Natural killer cell (primary cell): ENCODE results near the gene CYP4F8. TPM values are rescaled to one million over a fixed set of nuclear protein-coding genes. Genes with fewer than 3 reads are reported as not detected.

ENCODE experiments used
- ATAC-seq, 3 donors: fragments of 150-1000 bp in 2 of 3; fragments of 200-7000 bp in 1 of 3; cut with Tn5 transposase; 1 replicate in 1 of 3; 2 replicates in 2 of 3; pipeline ENCODE4 v1.10.0; 2021; ENCODE audit warnings: mild to moderate bottlenecking in 2 of 3, moderate library complexity in 2 of 3
- DNase-seq, 2 donors: peaks; one replicate each; pipeline versions ENCODE4 v3.0.0 to v3.0.0-alpha.2; 2013 to 2021; ENCODE audit warnings: mixed read lengths in 1 of 2
- H3K27ac ChIP-seq: one replicate; pipeline ENCODE4 v1.5.1; 2013; ENCODE audit warnings: mild to moderate bottlenecking, low read length
- H3K27me3 ChIP-seq: one replicate; pipeline ENCODE4 v1.6.1; 2013; ENCODE audit warnings: low read length; ENCODE audit not compliant: control insufficient read depth, insufficient read depth
- H3K36me3 ChIP-seq: one replicate; pipeline ENCODE4 v1.6.1; 2013; ENCODE audit warnings: low read length; ENCODE audit not compliant: control insufficient read depth, insufficient read depth
- H3K4me1 ChIP-seq: one replicate; pipeline ENCODE4 v1.6.1; 2013; ENCODE audit warnings: low read length; ENCODE audit not compliant: control insufficient read depth, insufficient read depth
- H3K4me3 ChIP-seq: one replicate; pipeline ENCODE4 v1.5.1; 2013; ENCODE audit warnings: low read length
- H3K9me3 ChIP-seq: one replicate; pipeline ENCODE4 v1.6.1; 2013; ENCODE audit warnings: low read length; ENCODE audit not compliant: control insufficient read depth, insufficient read depth
- H3K27ac Mint-ChIP-seq, 2 donors: one replicate each; pipeline ENCODE4 v1.8.0; 2022; ENCODE audit warnings: mild to moderate bottlenecking in 2 of 2, mixed read lengths in 2 of 2, moderate library complexity in 1 of 2
- H3K27me3 Mint-ChIP-seq, 2 donors: one replicate each; pipeline ENCODE4 v1.8.0; 2022; ENCODE audit warnings: low read depth in 2 of 2, mixed read lengths in 2 of 2
- H3K36me3 Mint-ChIP-seq: one replicate; pipeline ENCODE4 v1.8.0; 2022; ENCODE audit warnings: mixed read lengths
- H3K4me1 Mint-ChIP-seq, 2 donors: one replicate each; pipeline ENCODE4 v1.8.0; 2022; ENCODE audit warnings: mixed read lengths in 2 of 2
- H3K4me3 Mint-ChIP-seq: one replicate; pipeline ENCODE4 v1.8.0; 2022; ENCODE audit warnings: mild to moderate bottlenecking, moderate library complexity, mixed read lengths
- H3K9me3 Mint-ChIP-seq, 2 donors: one replicate each; pipeline ENCODE4 v1.8.0; 2022; ENCODE audit warnings: mixed read lengths in 2 of 2
- WGBS: methylation state at CpG from one replicate; pipeline ENCODE4 v1.1.7; 2013; ENCODE audit warnings: missing lambda C conversion rate; ENCODE audit not compliant: insufficient coverage; 5-methylcytosine and 5-hydroxymethylcytosine counted together
- intact Hi-C: fragments of 100-400 bp; cut with micrococcal nuclease; formaldehyde crosslinking; loops from one replicate; pipeline ENCODE4 v1.14.2; 2022
- total RNA-seq, 4 donors: library from RNA; stranded (reverse); fragments of 120-200 nt in 1 of 4; gene quantifications; one replicate each; pipeline versions ENCODE4 v1.2.3 to v1.2.4, GENCODE V29; 2013 to 2022
- TF ChIP-seq, protein P1 (sequence below): fragments of 200-600 bp; IDR thresholded peaks from one replicate; pipeline ENCODE4 v1.8.0; 2022; ENCODE audit warnings: antibody characterized with exemption

Gene CYP4F8
- total RNA-seq, 3 donors from 2014 or later (not counting 1 experiment from before 2014, with no cell fraction given), result not detected

DNA sequence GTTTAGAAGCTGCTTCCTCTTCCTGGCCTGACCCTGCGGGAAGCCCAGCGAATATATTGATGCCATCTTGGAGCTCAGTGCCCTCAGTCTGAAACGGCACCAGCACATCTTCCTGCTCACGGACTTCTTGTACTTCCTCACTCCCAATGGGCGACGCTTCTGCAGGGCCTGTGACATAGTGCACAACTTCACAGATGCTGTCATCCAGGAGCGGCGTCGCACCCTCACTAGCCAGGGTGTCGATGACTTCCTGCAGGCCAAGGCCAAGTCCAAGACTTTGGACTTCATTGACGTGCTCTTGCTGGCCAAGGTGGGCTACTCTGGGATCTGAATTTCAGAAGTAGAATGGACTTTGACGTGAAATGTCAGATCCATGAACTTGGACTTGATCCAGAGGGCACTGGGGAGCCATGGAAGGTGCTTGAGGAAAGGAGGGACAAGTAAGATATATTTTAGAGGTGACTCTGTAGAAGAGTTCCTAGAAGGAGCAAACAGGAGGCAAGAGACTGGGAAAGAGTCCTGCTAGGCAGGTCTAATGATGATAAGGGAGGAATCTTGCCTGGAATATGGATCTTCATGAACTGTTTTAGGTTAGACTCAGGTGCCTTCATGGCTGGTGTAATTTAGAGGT is 38.4 kb upstream of the CYP4F8 start:
- DNase-seq, result no peak
- H3K36me3 ChIP-seq, result no peaks in the 10 kb centered on the region
- Mint-ChIP-seq H3K27ac (no peak overlapping the region), H3K4me1 (no peaks in the 10 kb centered on the region), H3K4me3 (no peak overlapping the region), H3K36me3 (no peaks in the 10 kb centered on the region), H3K27me3 (peaks cover 19% of the 10 kb centered on the region in 2 donors), H3K9me3 (no peaks in the 10 kb centered on the region)
- WGBS, result 78% methylated on average over 12 of the region's 12 CpGs
- intact Hi-C loops, result no loop called here
- H3K4me1 ChIP-seq, result no peaks in the 10 kb centered on the region
- no peak for ATAC-seq
- H3K27ac ChIP-seq, result no peak overlapping the region
- TF ChIP-seq, protein P1, sequence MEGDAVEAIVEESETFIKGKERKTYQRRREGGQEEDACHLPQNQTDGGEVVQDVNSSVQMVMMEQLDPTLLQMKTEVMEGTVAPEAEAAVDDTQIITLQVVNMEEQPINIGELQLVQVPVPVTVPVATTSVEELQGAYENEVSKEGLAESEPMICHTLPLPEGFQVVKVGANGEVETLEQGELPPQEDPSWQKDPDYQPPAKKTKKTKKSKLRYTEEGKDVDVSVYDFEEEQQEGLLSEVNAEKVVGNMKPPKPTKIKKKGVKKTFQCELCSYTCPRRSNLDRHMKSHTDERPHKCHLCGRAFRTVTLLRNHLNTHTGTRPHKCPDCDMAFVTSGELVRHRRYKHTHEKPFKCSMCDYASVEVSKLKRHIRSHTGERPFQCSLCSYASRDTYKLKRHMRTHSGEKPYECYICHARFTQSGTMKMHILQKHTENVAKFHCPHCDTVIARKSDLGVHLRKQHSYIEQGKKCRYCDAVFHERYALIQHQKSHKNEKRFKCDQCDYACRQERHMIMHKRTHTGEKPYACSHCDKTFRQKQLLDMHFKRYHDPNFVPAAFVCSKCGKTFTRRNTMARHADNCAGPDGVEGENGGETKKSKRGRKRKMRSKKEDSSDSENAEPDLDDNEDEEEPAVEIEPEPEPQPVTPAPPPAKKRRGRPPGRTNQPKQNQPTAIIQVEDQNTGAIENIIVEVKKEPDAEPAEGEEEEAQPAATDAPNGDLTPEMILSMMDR, result no peak
- no peaks in the 10 kb centered on the region for H3K27me3 ChIP-seq
- H3K4me3 ChIP-seq, result no peak overlapping the region
- H3K9me3 ChIP-seq, result no peaks in the 10 kb centered on the region

DNA sequence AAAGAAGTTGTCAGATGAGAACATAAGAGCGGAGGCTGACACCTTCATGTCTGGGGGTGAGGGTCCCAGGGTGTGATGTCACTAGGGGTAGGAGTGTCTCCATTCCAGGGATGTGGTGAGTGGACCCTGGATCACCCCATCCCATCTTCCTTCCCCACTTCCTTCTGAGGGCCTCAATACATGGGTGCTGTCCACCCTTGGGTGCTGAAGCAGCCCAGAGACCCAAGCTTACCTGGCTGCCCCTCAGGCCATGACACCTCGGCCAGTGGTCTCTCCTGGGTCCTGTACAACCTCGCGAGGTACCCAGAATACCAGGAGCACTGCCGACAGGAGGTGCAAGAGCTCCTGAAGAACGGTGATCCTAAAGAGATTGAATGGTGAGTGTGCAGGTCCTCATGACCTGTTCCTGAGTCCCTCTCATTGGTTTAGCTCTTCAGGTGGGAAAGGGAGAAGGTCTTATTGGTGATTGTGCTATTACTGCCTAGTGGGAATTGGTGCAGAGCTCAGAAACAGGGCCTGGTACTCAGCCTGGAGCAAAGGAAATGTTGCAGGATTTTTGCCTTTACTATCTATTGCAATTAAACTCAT is 37.7 kb upstream of the CYP4F8 start:
- Histone ChIP-seq H3K9me3 (no peaks in the 10 kb centered on the region), H3K36me3 (no peaks in the 10 kb centered on the region), H3K27me3 (no peaks in the 10 kb centered on the region), H3K4me3 (no peak overlapping the region), H3K4me1 (no peaks in the 10 kb centered on the region), H3K27ac (no peak overlapping the region)
- H3K4me3 Mint-ChIP-seq, result no peak overlapping the region
- no peak overlapping the region for H3K27ac Mint-ChIP-seq
- DNase-seq (no peak), ATAC-seq (no peak)
- no peaks in the 10 kb centered on the region for H3K4me1 Mint-ChIP-seq
- 69% methylated on average over 6 of the region's 6 CpGs for WGBS
- peaks cover 19% of the 10 kb centered on the region in 2 donors for H3K27me3 Mint-ChIP-seq
- intact Hi-C loops, result no loop called here
- no peaks in the 10 kb centered on the region for H3K36me3 Mint-ChIP-seq
- no peaks in the 10 kb centered on the region for H3K9me3 Mint-ChIP-seq
- TF ChIP-seq, protein P1, result no peak

DNA sequence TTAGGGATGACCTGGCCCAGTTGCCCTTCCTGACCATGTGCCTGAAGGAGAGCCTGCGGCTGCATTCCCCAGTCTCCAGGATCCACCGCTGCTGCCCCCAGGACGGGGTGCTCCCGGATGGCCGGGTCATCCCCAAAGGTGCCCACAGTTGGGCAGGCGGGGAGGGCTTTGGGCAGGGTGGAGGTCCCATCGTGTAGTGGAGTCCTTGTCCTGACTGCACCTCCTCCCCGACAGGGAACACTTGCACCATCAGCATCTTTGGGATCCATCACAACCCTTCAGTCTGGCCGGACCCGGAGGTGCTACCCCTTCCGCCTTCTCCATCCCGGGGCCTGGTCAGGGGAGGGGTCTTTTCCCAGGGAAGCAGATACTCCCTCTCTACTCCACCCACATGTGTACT is 31.7 kb upstream of the CYP4F8 start:
- Histone ChIP-seq H3K36me3 (no peaks in the 10 kb centered on the region), H3K4me1 (peaks cover 7% of the 10 kb centered on the region), H3K4me3 (no peak overlapping the region), H3K27me3 (peaks cover 7% of the 10 kb centered on the region), H3K9me3 (no peaks in the 10 kb centered on the region), H3K27ac (no peak overlapping the region)
- H3K36me3 Mint-ChIP-seq, result no peaks in the 10 kb centered on the region
- no peak for ATAC-seq
- 86% methylated on average over 10 of the region's 12 CpGs for WGBS
- no peak for DNase-seq
- intact Hi-C loops, result loop anchor here (5.0 kb wide), 1 partner anchor 599 kb away; no protein-coding TSS in a partner anchor
- H3K27ac Mint-ChIP-seq, result no peak overlapping the region
- TF ChIP-seq, protein P1, result no peak
- no peak overlapping the region for H3K4me3 Mint-ChIP-seq
- H3K27me3 Mint-ChIP-seq, result peaks cover 15 to 26% of the 10 kb centered on the region in 2 donors
- H3K9me3 Mint-ChIP-seq, result no peaks in the 10 kb centered on the region
- H3K4me1 Mint-ChIP-seq, result peaks cover 6% of the 10 kb centered on the region in 2 donors
